ENCODE results near the gene ZNF217.
"Not testable (repeated sequence)": the region's sequence is repeated elsewhere in the genome, so short reads cannot be mapped to it uniquely, and the experiment has no call there.

The ZNF217 gene

DNA sequence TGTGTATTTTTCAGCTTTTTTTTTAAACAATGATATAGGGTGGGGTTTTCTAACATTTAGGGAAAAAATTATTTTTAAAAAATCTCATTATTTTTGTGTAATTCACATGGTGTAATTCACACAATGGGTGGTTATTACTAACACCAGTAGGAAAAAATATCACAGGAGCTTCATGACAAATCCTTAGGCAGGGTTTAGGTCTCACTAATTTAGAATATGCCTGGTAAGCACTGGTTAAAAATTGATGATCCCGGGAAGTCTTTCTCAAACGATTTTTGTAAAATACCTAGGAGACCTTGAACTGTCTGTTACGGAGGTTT lies 29.5 kb upstream of the ZNF217 start:
- peaks cover 21% of the 10 kb centered on the region for H3F3A ChIP-seq (ENCODE audit: control insufficient read depth, insufficient read depth)
- no peaks in the 10 kb centered on the region for H3K9me2 ChIP-seq (replicated peaks; ENCODE audit: control insufficient read depth, low read length)
- H3K27me3 ChIP-seq (ENCODE audit: control insufficient read depth, low read length) = no peaks in the 10 kb centered on the region
- H3K9me3 ChIP-seq (ENCODE audit: control insufficient read depth, insufficient read depth, low read length) = no peaks in the 10 kb centered on the region
- peak overlapping the region; percentile 76 for H3K4me2 ChIP-seq (ENCODE audit: low read length)
- H3K79me2 ChIP-seq (ENCODE audit: control insufficient read depth, low read length) = no peaks in the 10 kb centered on the region; the same call in 1 of the 2 replicates
- peaks cover 69% of the 10 kb centered on the region for H3K4me1 ChIP-seq (ENCODE audit: control insufficient read depth, low read length)
- no peaks in the 10 kb centered on the region for H4K20me1 ChIP-seq (ENCODE audit: control insufficient read depth, insufficient read depth, low read depth, low read length)
- peak overlapping the region; percentile 53 for H3K4me3 ChIP-seq (ENCODE audit: low read length)
- TF ChIP-seq EZH2phosphoT487 (IDR thresholded peaks at IDR 0.05; ENCODE audit: borderline replicate concordance, low read length) = no peak
- TF ChIP-seq, protein P1, sequence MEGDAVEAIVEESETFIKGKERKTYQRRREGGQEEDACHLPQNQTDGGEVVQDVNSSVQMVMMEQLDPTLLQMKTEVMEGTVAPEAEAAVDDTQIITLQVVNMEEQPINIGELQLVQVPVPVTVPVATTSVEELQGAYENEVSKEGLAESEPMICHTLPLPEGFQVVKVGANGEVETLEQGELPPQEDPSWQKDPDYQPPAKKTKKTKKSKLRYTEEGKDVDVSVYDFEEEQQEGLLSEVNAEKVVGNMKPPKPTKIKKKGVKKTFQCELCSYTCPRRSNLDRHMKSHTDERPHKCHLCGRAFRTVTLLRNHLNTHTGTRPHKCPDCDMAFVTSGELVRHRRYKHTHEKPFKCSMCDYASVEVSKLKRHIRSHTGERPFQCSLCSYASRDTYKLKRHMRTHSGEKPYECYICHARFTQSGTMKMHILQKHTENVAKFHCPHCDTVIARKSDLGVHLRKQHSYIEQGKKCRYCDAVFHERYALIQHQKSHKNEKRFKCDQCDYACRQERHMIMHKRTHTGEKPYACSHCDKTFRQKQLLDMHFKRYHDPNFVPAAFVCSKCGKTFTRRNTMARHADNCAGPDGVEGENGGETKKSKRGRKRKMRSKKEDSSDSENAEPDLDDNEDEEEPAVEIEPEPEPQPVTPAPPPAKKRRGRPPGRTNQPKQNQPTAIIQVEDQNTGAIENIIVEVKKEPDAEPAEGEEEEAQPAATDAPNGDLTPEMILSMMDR (IDR thresholded peaks at IDR 0.05; ENCODE audit: low read depth, low read length, poor library complexity, severe bottlenecking) = no peak
- H3K36me3 ChIP-seq (ENCODE audit: control insufficient read depth, low read length) = peaks cover 3% of the 10 kb centered on the region; the same call in 1 of the 2 replicates
- H3K27ac ChIP-seq (ENCODE audit: low read depth, low read length) = peak overlapping the region; percentile 71

DNA sequence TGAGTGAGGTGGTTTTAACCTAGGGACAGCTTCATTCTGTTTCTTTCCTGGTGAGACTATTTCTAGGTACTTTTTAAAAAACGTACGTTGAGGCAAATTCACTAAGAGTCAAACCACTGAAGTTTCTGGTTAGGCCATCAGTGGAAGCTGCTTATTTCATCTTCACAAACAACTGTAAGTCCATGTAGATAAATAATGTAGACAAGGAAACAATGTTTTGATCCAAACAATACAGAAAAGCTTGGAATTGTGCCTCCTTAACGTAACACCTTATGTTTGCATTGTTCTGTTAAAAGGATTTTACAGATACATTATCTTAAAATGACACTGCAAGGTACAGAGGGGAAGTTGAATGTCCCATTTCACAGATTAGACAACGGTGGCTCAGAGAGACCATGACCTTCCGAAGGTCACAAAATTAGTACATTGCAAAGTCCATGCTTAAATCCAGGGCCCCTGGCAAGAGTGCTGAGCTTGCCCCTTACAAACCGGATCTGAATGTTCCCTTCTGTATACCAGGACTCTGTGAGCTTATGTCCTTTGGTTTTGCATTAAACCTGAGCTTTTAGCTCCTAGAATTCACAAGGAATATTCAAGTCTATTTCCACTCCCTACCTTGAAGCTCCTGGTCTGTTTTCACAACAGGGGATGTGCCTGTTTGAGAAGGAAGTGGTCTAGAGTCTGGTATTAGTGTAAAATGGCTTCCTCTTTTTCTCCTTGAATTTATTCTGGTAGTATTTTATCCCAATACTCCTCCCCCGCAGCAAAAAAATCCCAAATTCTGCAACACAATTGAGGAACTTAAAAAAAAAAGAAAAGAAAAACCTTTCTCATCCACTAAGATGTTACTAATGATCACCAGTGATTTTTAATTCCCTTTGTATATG lies 28.9 kb upstream of the ZNF217 start:
- no peaks in the 10 kb centered on the region for H4K20me1 ChIP-seq (ENCODE audit: control insufficient read depth, insufficient read depth, low read depth, low read length)
- peaks cover 64% of the 10 kb centered on the region for H3K4me1 ChIP-seq (ENCODE audit: control insufficient read depth, low read length)
- peaks cover 21% of the 10 kb centered on the region for H3F3A ChIP-seq (ENCODE audit: control insufficient read depth, insufficient read depth)
- H3K4me3 ChIP-seq (ENCODE audit: low read length) = peak overlapping the region; percentile 53
- H3K9me3 ChIP-seq (ENCODE audit: control insufficient read depth, insufficient read depth, low read length) = no peaks in the 10 kb centered on the region
- peaks cover 3% of the 10 kb centered on the region; the same call in 1 of the 2 replicates for H3K36me3 ChIP-seq (ENCODE audit: control insufficient read depth, low read length)
- no peaks in the 10 kb centered on the region for H3K9me2 ChIP-seq (replicated peaks; ENCODE audit: control insufficient read depth, low read length)
- peak overlapping the region; percentile 76 for H3K4me2 ChIP-seq (ENCODE audit: low read length)
- no peaks in the 10 kb centered on the region for H3K27me3 ChIP-seq (ENCODE audit: control insufficient read depth, low read length)
- TF ChIP-seq, protein P1 (IDR thresholded peaks at IDR 0.05; ENCODE audit: low read depth, low read length, poor library complexity, severe bottlenecking) = no peak
- no peak for TF ChIP-seq EZH2phosphoT487 (IDR thresholded peaks at IDR 0.05; ENCODE audit: borderline replicate concordance, low read length)
- no peaks in the 10 kb centered on the region; the same call in 1 of the 2 replicates for H3K79me2 ChIP-seq (ENCODE audit: control insufficient read depth, low read length)
- peak overlapping the region; percentile 71 for H3K27ac ChIP-seq (ENCODE audit: low read depth, low read length)

DNA sequence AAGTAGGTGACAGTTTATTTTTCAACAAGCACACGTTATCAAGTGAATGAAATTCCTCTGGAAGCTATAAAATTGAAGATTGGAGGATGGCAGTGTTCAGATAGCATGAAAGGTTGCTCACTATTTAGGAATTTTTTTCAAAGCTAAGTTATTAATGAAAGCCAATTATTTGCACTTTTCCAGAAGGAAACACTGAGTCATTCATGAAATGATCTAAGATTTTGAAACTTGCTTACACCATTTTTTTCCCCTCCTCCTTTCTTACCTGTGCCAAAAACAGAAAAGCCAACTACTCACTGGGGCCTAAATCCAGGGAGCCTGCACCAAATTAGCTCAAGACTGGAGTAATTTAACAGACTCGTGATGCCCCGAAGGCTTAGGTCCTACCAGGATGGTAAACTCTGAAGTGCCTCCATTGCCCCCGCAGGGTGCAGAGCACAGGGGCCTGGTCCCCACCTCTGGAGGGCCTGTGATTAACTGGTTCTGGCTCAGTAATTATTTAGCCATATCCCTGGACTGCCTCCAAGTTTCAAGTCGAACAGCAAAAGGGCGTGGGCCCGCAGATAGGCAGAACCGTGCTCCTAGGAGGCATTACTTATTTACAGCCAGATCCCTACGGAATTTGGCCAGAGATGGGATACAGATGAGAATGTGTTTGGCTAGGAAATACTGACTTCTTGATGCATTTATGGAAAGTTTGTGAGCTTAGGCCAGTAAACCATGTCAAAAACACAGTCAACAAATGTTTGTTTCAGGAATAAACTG lies 28.0 kb upstream of the ZNF217 start:
- H3K36me3 ChIP-seq (ENCODE audit: control insufficient read depth, low read length) = peaks cover 3% of the 10 kb centered on the region; the same call in 1 of the 2 replicates
- peak overlapping the region; percentile 76 for H3K4me2 ChIP-seq (ENCODE audit: low read length)
- TF ChIP-seq, protein P1 (IDR thresholded peaks at IDR 0.05; ENCODE audit: low read depth, low read length, poor library complexity, severe bottlenecking) = no peak
- TF ChIP-seq EZH2phosphoT487 (IDR thresholded peaks at IDR 0.05; ENCODE audit: borderline replicate concordance, low read length) = no peak
- peak overlapping the region; percentile 71 for H3K27ac ChIP-seq (ENCODE audit: low read depth, low read length)
- H4K20me1 ChIP-seq (ENCODE audit: control insufficient read depth, insufficient read depth, low read depth, low read length) = no peaks in the 10 kb centered on the region
- no peaks in the 10 kb centered on the region; the same call in 1 of the 2 replicates for H3K79me2 ChIP-seq (ENCODE audit: control insufficient read depth, low read length)
- no peaks in the 10 kb centered on the region for H3K9me2 ChIP-seq (replicated peaks; ENCODE audit: control insufficient read depth, low read length)
- no peaks in the 10 kb centered on the region for H3K27me3 ChIP-seq (ENCODE audit: control insufficient read depth, low read length)
- H3F3A ChIP-seq (ENCODE audit: control insufficient read depth, insufficient read depth) = peaks cover 21% of the 10 kb centered on the region
- H3K4me1 ChIP-seq (ENCODE audit: control insufficient read depth, low read length) = peaks cover 57% of the 10 kb centered on the region
- no peaks in the 10 kb centered on the region for H3K9me3 ChIP-seq (ENCODE audit: control insufficient read depth, insufficient read depth, low read length)
- H3K4me3 ChIP-seq (ENCODE audit: low read length) = peak overlapping the region; percentile 53

DNA sequence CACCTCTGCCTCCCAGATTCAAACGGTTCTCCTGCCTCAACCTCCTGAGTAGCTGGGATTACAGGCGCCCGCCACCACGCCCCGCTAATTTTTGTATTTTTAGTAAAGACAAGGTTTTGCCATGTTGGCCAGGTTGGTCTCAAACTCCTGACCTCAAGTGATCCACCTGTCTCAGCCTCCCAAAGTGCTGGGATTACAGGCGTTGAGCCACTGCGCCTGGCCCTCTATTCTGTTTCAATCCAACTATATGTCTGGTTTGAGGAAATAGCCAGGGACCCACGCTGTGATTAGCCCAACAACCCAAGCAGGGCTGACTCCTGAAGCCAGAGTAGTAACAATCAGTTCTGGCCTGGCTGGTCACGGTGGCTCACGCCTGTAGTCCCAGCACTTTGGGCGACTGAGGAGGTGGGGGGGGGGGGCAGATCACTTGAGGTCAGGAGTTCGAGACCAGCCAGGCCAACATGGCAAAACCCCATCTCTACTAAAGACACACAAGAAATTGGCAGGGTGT lies 24.9 kb upstream of the ZNF217 start:
- not testable (repeated sequence) for H3K27ac ChIP-seq (ENCODE audit: low read depth, low read length); H3K9me3 ChIP-seq (ENCODE audit: control insufficient read depth, insufficient read depth, low read length); H4K20me1 ChIP-seq (ENCODE audit: control insufficient read depth, insufficient read depth, low read depth, low read length); H3K27me3 ChIP-seq (ENCODE audit: control insufficient read depth, low read length); H3K9me2 ChIP-seq (replicated peaks; ENCODE audit: control insufficient read depth, low read length); H3K4me2 ChIP-seq (ENCODE audit: low read length); H3K36me3 ChIP-seq (ENCODE audit: control insufficient read depth, low read length); H3K4me3 ChIP-seq (ENCODE audit: low read length); H3K79me2 ChIP-seq (ENCODE audit: control insufficient read depth, low read length)
- peaks cover 21% of the 10 kb centered on the region for H3F3A ChIP-seq (ENCODE audit: control insufficient read depth, insufficient read depth)
- H3K4me1 ChIP-seq (ENCODE audit: control insufficient read depth, low read length) = peaks cover 42% of the 10 kb centered on the region
